ENCODE results near the gene COL4A2.

The COL4A2 gene

DNA sequence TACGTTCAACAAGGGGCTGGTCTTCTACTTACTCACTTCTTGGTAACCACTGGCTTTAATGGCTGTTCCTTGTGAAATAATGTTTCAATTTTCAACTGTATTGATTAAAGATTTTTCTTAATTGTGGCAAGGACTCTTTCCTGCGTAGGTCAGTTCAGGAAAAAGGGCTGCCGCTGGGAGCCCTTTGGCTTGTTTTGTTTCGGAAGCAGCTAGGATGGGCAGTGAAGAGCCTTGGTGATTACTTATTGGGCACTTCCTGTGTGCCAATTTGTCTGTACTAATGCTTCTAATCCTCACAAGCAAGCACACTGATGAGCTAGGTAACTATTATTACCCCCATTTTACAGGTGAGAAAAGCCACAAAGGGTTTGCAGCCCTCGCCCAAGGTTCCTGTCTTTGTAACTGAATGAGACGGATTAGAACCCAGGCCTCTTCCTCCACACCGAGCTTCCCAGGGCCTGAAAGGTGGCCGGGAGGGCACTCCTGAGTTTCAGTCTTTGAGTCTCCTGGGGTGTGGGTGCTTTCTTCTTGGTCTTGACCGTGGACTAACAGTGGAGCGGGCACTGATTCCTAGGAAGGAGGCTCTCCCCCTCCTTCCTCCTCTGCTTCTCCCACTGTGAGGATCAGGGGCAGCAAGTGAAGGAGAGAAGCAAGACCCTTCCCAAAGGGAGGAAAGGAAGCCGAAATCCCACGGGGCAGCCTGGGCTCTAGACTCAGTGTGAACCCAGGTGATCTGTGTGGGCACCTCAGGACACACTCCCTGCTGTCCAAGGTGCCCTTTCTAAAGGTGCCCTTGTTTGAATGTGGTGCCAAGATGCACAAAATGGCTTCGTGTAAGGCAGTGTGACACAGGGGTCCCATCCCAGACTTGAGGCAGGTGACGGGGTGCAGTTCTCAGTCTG, 3.7 kb downstream of the COL4A2 start:
- TF ChIP-seq, protein P1, sequence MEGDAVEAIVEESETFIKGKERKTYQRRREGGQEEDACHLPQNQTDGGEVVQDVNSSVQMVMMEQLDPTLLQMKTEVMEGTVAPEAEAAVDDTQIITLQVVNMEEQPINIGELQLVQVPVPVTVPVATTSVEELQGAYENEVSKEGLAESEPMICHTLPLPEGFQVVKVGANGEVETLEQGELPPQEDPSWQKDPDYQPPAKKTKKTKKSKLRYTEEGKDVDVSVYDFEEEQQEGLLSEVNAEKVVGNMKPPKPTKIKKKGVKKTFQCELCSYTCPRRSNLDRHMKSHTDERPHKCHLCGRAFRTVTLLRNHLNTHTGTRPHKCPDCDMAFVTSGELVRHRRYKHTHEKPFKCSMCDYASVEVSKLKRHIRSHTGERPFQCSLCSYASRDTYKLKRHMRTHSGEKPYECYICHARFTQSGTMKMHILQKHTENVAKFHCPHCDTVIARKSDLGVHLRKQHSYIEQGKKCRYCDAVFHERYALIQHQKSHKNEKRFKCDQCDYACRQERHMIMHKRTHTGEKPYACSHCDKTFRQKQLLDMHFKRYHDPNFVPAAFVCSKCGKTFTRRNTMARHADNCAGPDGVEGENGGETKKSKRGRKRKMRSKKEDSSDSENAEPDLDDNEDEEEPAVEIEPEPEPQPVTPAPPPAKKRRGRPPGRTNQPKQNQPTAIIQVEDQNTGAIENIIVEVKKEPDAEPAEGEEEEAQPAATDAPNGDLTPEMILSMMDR (IDR thresholded peaks at IDR 0.05), result no peak

DNA sequence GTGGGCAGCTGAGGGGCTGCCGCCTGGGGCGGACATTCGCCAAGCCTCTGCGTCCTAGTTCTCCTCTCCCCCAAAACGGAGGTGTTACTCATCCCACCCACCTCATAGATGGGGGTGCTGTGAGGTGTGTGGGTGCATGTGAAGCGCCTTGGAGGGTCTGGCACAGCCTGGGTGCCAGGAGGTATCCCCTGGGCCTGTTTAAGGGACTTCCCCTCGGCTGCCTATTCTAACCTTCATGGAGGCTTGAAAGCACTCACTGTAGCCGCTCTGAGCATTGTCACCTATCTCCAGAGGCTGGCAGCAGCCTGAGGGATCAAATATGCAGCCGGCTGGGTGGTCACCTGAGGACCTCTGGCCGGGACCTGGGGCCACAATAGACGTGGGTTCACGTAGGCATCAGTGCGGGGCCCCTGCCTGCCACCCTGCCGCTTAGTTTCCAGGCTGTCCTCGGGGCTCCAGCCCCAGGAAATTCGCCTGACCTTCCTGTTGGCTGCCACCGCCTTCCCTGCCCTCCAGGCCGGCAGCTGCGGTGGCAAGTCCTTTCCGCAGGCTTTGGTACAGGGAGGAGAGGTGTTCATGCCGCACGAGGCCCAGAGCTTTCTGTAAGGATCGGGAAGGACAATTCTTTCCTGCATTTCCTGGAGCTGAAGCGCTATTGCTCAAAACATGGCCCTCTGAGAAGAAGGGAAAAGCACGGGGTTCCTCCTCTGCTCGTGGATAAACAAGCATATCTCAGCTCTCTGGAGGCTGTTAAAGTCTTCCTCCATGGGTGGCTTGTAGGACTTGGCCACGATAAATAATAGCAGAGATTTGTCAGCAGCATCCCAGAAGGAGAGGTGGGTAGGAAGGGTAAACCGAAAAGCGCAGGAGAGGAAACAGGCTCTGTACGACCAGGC, 4.6 kb downstream of the COL4A2 start:
- TF ChIP-seq, protein P1 (IDR thresholded peaks at IDR 0.05), result no peak

DNA sequence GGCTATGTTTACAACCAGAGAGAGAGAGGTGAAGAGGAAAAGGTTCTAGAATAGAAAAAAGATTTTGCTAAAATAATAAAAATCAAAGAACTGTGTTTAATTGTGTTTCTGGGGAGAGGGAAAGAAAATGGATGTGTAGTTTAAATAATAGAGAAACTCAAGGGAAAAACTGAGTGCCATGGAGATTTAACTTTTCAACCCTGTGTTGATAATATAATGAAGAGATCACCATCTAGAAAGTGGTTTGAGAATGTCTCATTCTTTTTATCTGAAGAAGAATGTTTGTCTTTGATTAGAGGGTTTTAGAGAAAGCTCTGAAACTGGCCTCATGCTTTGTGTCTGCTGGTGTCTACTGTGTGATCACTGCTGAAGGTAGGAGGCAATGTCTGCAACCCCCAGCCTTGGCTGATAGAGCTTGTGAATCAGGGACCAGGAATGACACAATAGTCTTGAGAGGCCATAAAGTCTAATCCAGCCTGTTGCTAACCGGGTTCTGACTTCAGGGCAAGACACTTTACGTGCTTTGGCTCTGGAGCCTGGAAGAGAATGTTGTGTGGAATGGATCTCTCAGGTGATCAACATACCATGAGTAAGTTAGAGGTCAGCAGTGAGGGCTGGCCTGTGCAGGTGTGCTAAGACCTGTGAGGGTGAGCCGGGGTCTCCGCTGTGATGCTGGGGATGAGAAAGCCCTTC, 5.4 kb downstream of the COL4A2 start:
- TF ChIP-seq, protein P1 (IDR thresholded peaks at IDR 0.05), result no peak

DNA sequence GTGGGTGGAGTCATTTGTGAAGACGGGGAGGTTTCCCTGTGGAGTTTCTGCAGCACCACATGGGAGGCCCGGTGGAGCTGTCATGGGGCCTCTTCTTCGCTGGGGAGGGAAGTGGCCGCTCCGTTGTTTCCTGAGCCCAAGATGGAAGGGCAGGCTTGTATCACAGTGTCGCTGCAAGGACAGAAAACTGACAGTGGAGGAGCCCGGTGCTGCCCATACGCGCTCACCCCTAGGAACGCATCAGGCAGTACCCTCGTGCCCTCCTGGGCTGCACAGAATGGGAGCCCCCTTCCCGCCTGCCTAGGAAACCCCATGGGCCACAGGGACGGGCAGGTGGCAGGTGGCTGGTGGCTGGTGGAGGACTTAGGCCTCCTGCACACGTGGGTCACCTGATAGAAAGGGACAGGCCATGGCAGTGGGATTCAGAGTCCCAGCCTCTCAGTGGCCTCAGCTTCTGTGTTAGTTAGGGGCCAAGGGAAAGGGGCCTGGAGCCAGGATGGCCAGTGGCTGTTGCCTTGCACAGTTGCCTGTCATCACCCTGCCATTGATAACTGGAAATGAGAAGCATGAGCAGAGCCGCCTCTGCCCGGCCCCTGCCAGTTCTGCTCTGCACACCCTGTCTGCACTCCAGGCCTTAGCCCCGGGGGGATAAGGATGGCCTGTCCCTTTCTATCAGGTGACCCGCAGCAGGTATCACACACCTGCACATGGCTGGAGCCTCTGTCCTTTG, 7.6 kb downstream of the COL4A2 start:
- TF ChIP-seq, protein P1 (IDR thresholded peaks at IDR 0.05), result no peak

DNA sequence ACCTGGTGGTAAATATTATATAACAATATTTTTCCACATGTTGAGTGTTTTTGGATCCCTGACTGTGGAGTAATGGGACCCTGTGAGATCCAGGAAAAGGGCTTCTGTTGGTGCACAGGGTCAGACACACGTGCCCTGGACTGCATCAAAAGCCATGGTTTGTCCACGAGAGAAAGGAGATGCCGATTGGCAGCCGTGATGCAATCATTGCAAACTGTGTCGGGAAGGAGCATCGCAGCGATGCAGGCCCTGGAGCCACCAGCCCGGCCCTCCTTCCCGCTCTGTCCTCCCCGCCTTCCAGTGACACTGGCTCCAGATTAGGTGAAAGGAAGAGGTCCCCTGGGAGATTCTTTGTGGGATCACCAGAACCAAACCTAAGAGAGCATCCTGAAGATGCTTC, 9.1 kb downstream of the COL4A2 start:
- TF ChIP-seq, protein P1 (IDR thresholded peaks at IDR 0.05), result no peak

DNA sequence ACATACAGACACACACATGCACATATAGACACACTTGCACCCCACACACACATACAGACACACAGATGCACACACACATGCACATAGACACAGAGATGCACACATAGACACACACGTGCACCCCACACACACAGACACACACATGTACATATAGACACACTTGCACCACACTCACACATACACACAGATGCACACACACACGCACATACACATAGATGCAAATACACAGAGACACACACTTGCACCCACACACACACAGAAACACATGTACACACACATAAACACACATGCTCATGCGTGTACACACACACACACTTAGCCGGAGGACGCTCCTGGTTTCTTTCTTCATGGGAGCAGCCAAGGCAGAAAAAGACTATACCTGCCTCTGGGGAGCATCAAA, 10.0 kb downstream of the COL4A2 start:
- TF ChIP-seq, protein P1 (IDR thresholded peaks at IDR 0.05), result no peak
